Mesendoderm (in vitro differentiated cells): ENCODE measurements around the gene EPHA5.

Experiments
- DNase-seq: peaks from one replicate; pipeline ENCODE4 v3.0.0; 2013
- H2AK5ac ChIP-seq: 2 replicates; pipeline ENCODE4 v1.6.1; 2013; ENCODE audit warnings: low read length, inconsistent platforms
- H2BK120ac ChIP-seq: 2 replicates; pipeline ENCODE4 v1.6.1; 2013; ENCODE audit warnings: low read depth, mild to moderate bottlenecking, low read length, moderate library complexity, mixed read lengths
- H2BK15ac ChIP-seq: replicated peaks from 2 replicates; pipeline ENCODE4 v1.6.1; 2013; ENCODE audit warnings: low read depth, mild to moderate bottlenecking, moderate library complexity
- H2BK5ac ChIP-seq: 2 replicates; pipeline ENCODE4 v1.6.1; 2013; ENCODE audit warnings: low read length, inconsistent platforms
- H3K18ac ChIP-seq: 2 replicates; pipeline ENCODE4 v1.6.1; 2013; ENCODE audit warnings: mild to moderate bottlenecking, low read length, mixed read lengths
- H3K23ac ChIP-seq: one replicate; pipeline ENCODE4 v1.6.1; 2013; ENCODE audit warnings: low read length
- H3K27ac ChIP-seq: 2 replicates; pipeline ENCODE4 v1.5.1; 2013; ENCODE audit warnings: low read depth, mild to moderate bottlenecking, inconsistent platforms, low read length, moderate library complexity
- H3K27me3 ChIP-seq: 2 replicates; pipeline ENCODE4 v1.6.1; 2013; ENCODE audit warnings: low read length, control low read depth, mild to moderate bottlenecking, inconsistent platforms; ENCODE audit not compliant: insufficient read depth, poor library complexity
- H3K36me3 ChIP-seq: 2 replicates; pipeline ENCODE4 v1.6.1; 2013; ENCODE audit warnings: low read length, inconsistent platforms; ENCODE audit not compliant: control insufficient read depth, insufficient read depth
- H3K4ac ChIP-seq: one replicate; pipeline ENCODE4 v1.6.1; 2013; ENCODE audit warnings: low read depth, mild to moderate bottlenecking, low read length, moderate library complexity
- H3K4me1 ChIP-seq: 2 replicates; pipeline ENCODE4 v1.6.1; 2013; ENCODE audit warnings: low read depth, low read length, inconsistent platforms; ENCODE audit not compliant: control insufficient read depth
- H3K4me2 ChIP-seq: 2 replicates; pipeline ENCODE4 v1.6.1; 2013; ENCODE audit warnings: low read length
- H3K4me3 ChIP-seq: 2 replicates; pipeline ENCODE4 v1.5.1; 2013; ENCODE audit warnings: mild to moderate bottlenecking, low read length
- H3K56ac ChIP-seq: one replicate; pipeline ENCODE4 v1.6.1; 2013; ENCODE audit warnings: low read length
- H3K79me1 ChIP-seq: 2 replicates; pipeline ENCODE4 v1.6.1; 2013; ENCODE audit warnings: low read length, inconsistent platforms
- H3K79me2 ChIP-seq: 2 replicates; pipeline ENCODE4 v1.6.1; 2013; ENCODE audit warnings: mild to moderate bottlenecking, low read length; ENCODE audit not compliant: control insufficient read depth, insufficient read depth
- H3K9ac ChIP-seq: 2 replicates; pipeline ENCODE4 v1.6.1; 2013; ENCODE audit warnings: low read length, inconsistent platforms
- H4K5ac ChIP-seq: one replicate; pipeline ENCODE4 v1.6.1; 2013; ENCODE audit warnings: low read length
- H4K8ac ChIP-seq: one replicate; pipeline ENCODE4 v1.6.1; 2013; ENCODE audit warnings: low read depth, mild to moderate bottlenecking, control low read depth, low read length, moderate library complexity
- WGBS: extraction: QIAGEN DNeasy Blood & Tissue Kit; methylation state at CpG from one replicate; pipeline ENCODE4 v1.1.7; 2013; ENCODE audit warnings: low lambda C conversion rate, missing lambda C conversion rate; ENCODE audit not compliant: insufficient coverage; ENCODE audit errors: extremely low coverage; 5-methylcytosine and 5-hydroxymethylcytosine counted together

The EPHA5 gene

GRCh38 chr4:65401083-65401482, 269.2 kb downstream of the EPHA5 start:
- Histone ChIP-seq H3K56ac (no peak overlapping the region), H4K5ac (no peak overlapping the region), H3K36me3 (no peaks in the 10 kb centered on the region), H2BK15ac (no peak overlapping the region), H3K79me2 (no peaks in the 10 kb centered on the region), H3K9ac (no peak overlapping the region), H3K79me1 (no peaks in the 10 kb centered on the region), H2BK120ac (no peak overlapping the region), H3K27ac (no peak overlapping the region), H3K4me1 (no peaks in the 10 kb centered on the region), H3K4ac (no peak overlapping the region), H3K4me3 (no peak overlapping the region), H3K4me2 (no peak overlapping the region), H3K27me3 (no peaks in the 10 kb centered on the region), H2BK5ac (no peak overlapping the region), H3K23ac (no peak overlapping the region), H4K8ac (no peak overlapping the region), H2AK5ac (no peak overlapping the region), H3K18ac (no peak overlapping the region)
- DNase-seq = no peak

- no peak overlapping the region for H3K18ac ChIP-seq
- DNase-seq = no peak
- H2BK15ac ChIP-seq = no peak overlapping the region
- H3K4me1 ChIP-seq = no peaks in the 10 kb centered on the region
- no peaks in the 10 kb centered on the region for H3K79me1 ChIP-seq
- no peak overlapping the region for H2BK120ac ChIP-seq
- H2AK5ac ChIP-seq = no peak overlapping the region
- H4K8ac ChIP-seq = no peak overlapping the region
- no peak overlapping the region for H3K27ac ChIP-seq
- H3K27me3 ChIP-seq = no peaks in the 10 kb centered on the region
- H2BK5ac ChIP-seq = no peak overlapping the region
- H3K4me2 ChIP-seq = no peak overlapping the region
- no peak overlapping the region for H3K56ac ChIP-seq
- H3K4ac ChIP-seq = no peak overlapping the region
- no CpG with 5 or more reads among the region's 4 CpGs for WGBS
- H3K23ac ChIP-seq = no peak overlapping the region
- H3K9ac ChIP-seq = no peak overlapping the region
- H3K79me2 ChIP-seq = no peaks in the 10 kb centered on the region
- no peak overlapping the region for H4K5ac ChIP-seq
- H3K4me3 ChIP-seq = no peak overlapping the region
- no peaks in the 10 kb centered on the region for H3K36me3 ChIP-seq
Measured at GRCh38 chr4:65399084-65399483, 271.2 kb downstream of the EPHA5 start.

- no peak overlapping the region for H3K9ac ChIP-seq
- H3K23ac ChIP-seq = no peak overlapping the region
- no peak for DNase-seq
- H2BK5ac ChIP-seq = no peak overlapping the region
- no peak overlapping the region for H2BK120ac ChIP-seq
- H3K27me3 ChIP-seq = no peaks in the 10 kb centered on the region
- WGBS = no CpG with 5 or more reads among the region's 1 CpG
- no peaks in the 10 kb centered on the region for H3K79me2 ChIP-seq
- no peaks in the 10 kb centered on the region for H3K4me1 ChIP-seq
- no peak overlapping the region for H3K27ac ChIP-seq
- no peak overlapping the region for H3K18ac ChIP-seq
- no peak overlapping the region for H3K4me2 ChIP-seq
- no peak overlapping the region for H4K8ac ChIP-seq
- H3K4me3 ChIP-seq = no peak overlapping the region
- H3K79me1 ChIP-seq = no peaks in the 10 kb centered on the region
- no peak overlapping the region for H2BK15ac ChIP-seq
- H3K4ac ChIP-seq = no peak overlapping the region
- H3K56ac ChIP-seq = no peak overlapping the region
- no peak overlapping the region for H4K5ac ChIP-seq
- H2AK5ac ChIP-seq = no peak overlapping the region
- H3K36me3 ChIP-seq = no peaks in the 10 kb centered on the region
Measured at GRCh38 chr4:65393078-65393477, 277.2 kb downstream of the EPHA5 start.

- Histone ChIP-seq H3K36me3 (no peaks in the 10 kb centered on the region), H2AK5ac (no peak overlapping the region), H3K4me3 (no peak overlapping the region), H3K4ac (no peak overlapping the region), H2BK120ac (no peak overlapping the region), H3K4me2 (no peak overlapping the region), H4K8ac (no peak overlapping the region), H4K5ac (no peak overlapping the region), H3K27ac (no peak overlapping the region), H3K9ac (no peak overlapping the region), H3K79me2 (no peaks in the 10 kb centered on the region), H3K23ac (no peak overlapping the region), H3K27me3 (no peaks in the 10 kb centered on the region), H2BK5ac (no peak overlapping the region), H3K56ac (no peak overlapping the region), H3K18ac (no peak overlapping the region), H3K4me1 (no peaks in the 10 kb centered on the region), H3K79me1 (no peaks in the 10 kb centered on the region), H2BK15ac (no peak overlapping the region)
- no peak for DNase-seq
- no CpG with 5 or more reads among the region's 2 CpGs for WGBS
Measured at GRCh38 chr4:65392488-65392887, 277.8 kb downstream of the EPHA5 start.

GRCh38 chr4:65391814-65392213, 278.5 kb downstream of the EPHA5 start:
- no peak overlapping the region for H3K18ac ChIP-seq
- H2BK120ac ChIP-seq = no peak overlapping the region
- no peaks in the 10 kb centered on the region for H3K4me1 ChIP-seq
- H3K56ac ChIP-seq = no peak overlapping the region
- no peaks in the 10 kb centered on the region for H3K27me3 ChIP-seq
- no peak for DNase-seq
- no peaks in the 10 kb centered on the region for H3K36me3 ChIP-seq
- no peak overlapping the region for H2BK5ac ChIP-seq
- no peak overlapping the region for H2BK15ac ChIP-seq
- H4K5ac ChIP-seq = no peak overlapping the region
- no peaks in the 10 kb centered on the region for H3K79me2 ChIP-seq
- no peak overlapping the region for H3K23ac ChIP-seq
- no peak overlapping the region for H3K4ac ChIP-seq
- H3K27ac ChIP-seq = no peak overlapping the region
- H3K4me3 ChIP-seq = no peak overlapping the region
- WGBS = no CpG with 5 or more reads among the region's 2 CpGs
- no peak overlapping the region for H3K9ac ChIP-seq
- H3K4me2 ChIP-seq = no peak overlapping the region
- H3K79me1 ChIP-seq = no peaks in the 10 kb centered on the region
- H4K8ac ChIP-seq = no peak overlapping the region
- no peak overlapping the region for H2AK5ac ChIP-seq

- no peak for DNase-seq
- no peak overlapping the region for H3K9ac ChIP-seq
- no peak overlapping the region for H3K18ac ChIP-seq
- H2BK15ac ChIP-seq = no peak overlapping the region
- WGBS = no CpG with 5 or more reads among the region's 1 CpG
- no peak overlapping the region for H4K8ac ChIP-seq
- no peaks in the 10 kb centered on the region for H3K27me3 ChIP-seq
- H3K4me2 ChIP-seq = no peak overlapping the region
- no peak overlapping the region for H2BK5ac ChIP-seq
- no peaks in the 10 kb centered on the region for H3K4me1 ChIP-seq
- no peak overlapping the region for H3K23ac ChIP-seq
- no peak overlapping the region for H3K4ac ChIP-seq
- no peak overlapping the region for H2BK120ac ChIP-seq
- no peaks in the 10 kb centered on the region for H3K36me3 ChIP-seq
- H3K79me1 ChIP-seq = no peaks in the 10 kb centered on the region
- H2AK5ac ChIP-seq = no peak overlapping the region
- H3K56ac ChIP-seq = no peak overlapping the region
- no peak overlapping the region for H3K4me3 ChIP-seq
- no peaks in the 10 kb centered on the region for H3K79me2 ChIP-seq
- H4K5ac ChIP-seq = no peak overlapping the region
- no peak overlapping the region for H3K27ac ChIP-seq
Measured at GRCh38 chr4:65391382-65391781, 278.9 kb downstream of the EPHA5 start.
